OCI-LY1 (cell line): ENCODE data around the gene FAM89A.
"Not testable (repeated sequence)": the region's sequence is repeated elsewhere in the genome, so short reads cannot be mapped to it uniquely, and the experiment has no call there.

Experiments used
- H2AFZ ChIP-seq: fragments of 200-600 bp; sonication (generic), shearing (Covaris generic); 2 replicates; pipeline ENCODE4 v1.6.0; 2014; ENCODE audit warnings: antibody characterized with exemption, mild to moderate bottlenecking, low read length
- H3F3A ChIP-seq: fragments of 200-600 bp; sonication (generic), shearing (Covaris generic); 2 replicates; pipeline ENCODE4 v1.6.0; 2014; ENCODE audit warnings: mild to moderate bottlenecking, antibody characterized with exemption, low read length, moderate library complexity; ENCODE audit not compliant: insufficient read depth
- H3K27ac ChIP-seq: fragments of 200-600 bp; sonication (generic); 2 replicates; pipeline ENCODE4 v1.5.1; 2014; ENCODE audit warnings: low read length, mixed run types, mild to moderate bottlenecking, low read depth; ENCODE audit not compliant: poor library complexity, severe bottlenecking
- H3K27me3 ChIP-seq: fragments of 200-600 bp; sonication (generic); 2 replicates; pipeline ENCODE4 v1.6.0; 2014; ENCODE audit warnings: antibody characterized with exemption, mild to moderate bottlenecking, low read length, moderate library complexity; ENCODE audit not compliant: insufficient read depth
- H3K36me3 ChIP-seq: fragments of 200-600 bp; sonication (generic); 2 replicates; pipeline ENCODE4 v1.6.1; 2014; ENCODE audit warnings: mild to moderate bottlenecking, antibody characterized with exemption, low read length, moderate library complexity, mixed read lengths; ENCODE audit not compliant: insufficient read depth
- H3K4me1 ChIP-seq: fragments of 200-600 bp; sonication (generic); 2 replicates; pipeline ENCODE4 v1.5.1; 2014; ENCODE audit warnings: mild to moderate bottlenecking, low read length, moderate library complexity; ENCODE audit not compliant: insufficient read depth, severe bottlenecking
- H3K4me2 ChIP-seq: fragments of 200-600 bp; sonication (generic), shearing (Covaris generic); 2 replicates; pipeline ENCODE4 v1.6.1; 2014; ENCODE audit warnings: low read length
- H3K4me3 ChIP-seq: fragments of 200-600 bp; sonication (generic); 2 replicates; pipeline ENCODE4 v1.5.1; 2014; ENCODE audit warnings: low read length, low read depth, mild to moderate bottlenecking, mixed read lengths; ENCODE audit not compliant: poor library complexity, severe bottlenecking
- H3K79me2 ChIP-seq: fragments of 200-600 bp; shearing (Covaris generic); 2 replicates; pipeline ENCODE4 v1.6.1; 2016; ENCODE audit warnings: mixed run types, low read length, mixed read lengths; ENCODE audit not compliant: insufficient read depth
- H3K9ac ChIP-seq: fragments of 200-600 bp; sonication (generic), shearing (Covaris generic); 2 replicates; pipeline ENCODE4 v1.6.1; 2014; ENCODE audit warnings: mild to moderate bottlenecking, low read length, mixed read lengths
- H3K9me2 ChIP-seq: fragments of 200-600 bp; sonication (generic), shearing (Covaris generic); 2 replicates; pipeline ENCODE4 v1.6.1; 2014; ENCODE audit warnings: low read depth, mild to moderate bottlenecking, low read length, mixed read lengths
- H3K9me3 ChIP-seq: fragments of 200-600 bp; shearing (Covaris generic); 2 replicates; pipeline ENCODE4 v1.6.1; 2014; ENCODE audit warnings: low read length, mixed read lengths
- H4K20me1 ChIP-seq: fragments of 200-600 bp; sonication (generic), shearing (Covaris generic); 2 replicates; pipeline ENCODE4 v1.6.0; 2016; ENCODE audit warnings: mild to moderate bottlenecking, low read length; ENCODE audit not compliant: insufficient read depth
- EZH2 ChIP-seq: fragments of 200-600 bp; sonication (generic), shearing (Covaris generic); IDR thresholded peaks from 2 replicates; pipeline ENCODE4 v1.8.0; 2017; ENCODE audit warnings: borderline replicate concordance, mixed run types, mild to moderate bottlenecking, antibody characterized with exemption, low read length, moderate library complexity, mixed read lengths
- TF ChIP-seq, protein P1 (sequence below): fragments of 200-600 bp; sonication (generic), shearing (Covaris generic); IDR thresholded peaks from 2 replicates; pipeline ENCODE4 v1.5.1; 2017; ENCODE audit warnings: mild to moderate bottlenecking, antibody characterized with exemption, low read length, moderate library complexity, mixed read lengths

The FAM89A gene

DNA sequence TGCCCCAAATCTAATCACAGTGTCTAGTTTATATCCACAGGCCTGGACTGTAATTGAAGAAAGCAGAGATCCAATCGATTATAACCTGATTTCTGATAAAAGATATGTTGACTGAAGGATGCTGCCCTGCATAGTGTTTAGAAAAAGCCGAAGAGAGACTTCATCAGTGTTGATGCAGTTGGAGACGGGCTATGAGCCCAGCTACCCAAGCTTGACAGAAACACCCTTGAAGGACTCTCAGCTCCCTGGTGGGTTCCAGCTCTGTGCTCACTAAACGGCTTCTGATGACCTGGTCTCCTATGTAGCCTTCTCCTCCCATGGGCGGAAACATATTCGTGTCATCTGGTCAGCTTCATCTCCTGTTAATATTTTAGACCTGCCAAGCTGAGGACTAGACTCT is 10.2 kb downstream of the FAM89A start:
- Histone ChIP-seq H3K4me2 (no peak overlapping the region), H3K4me1 (no peaks in the 10 kb centered on the region), H3K36me3 (no peaks in the 10 kb centered on the region), H3K27ac (no peak overlapping the region), H4K20me1 (no peaks in the 10 kb centered on the region), H3K9ac (no peak overlapping the region), H3K79me2 (no peaks in the 10 kb centered on the region), H3F3A (no peaks in the 10 kb centered on the region), H3K4me3 (no peak overlapping the region), H3K27me3 (no peaks in the 10 kb centered on the region), H3K9me3 (no peaks in the 10 kb centered on the region), H3K9me2 (no peaks in the 10 kb centered on the region), H2AFZ (no peak overlapping the region)
- no peak for TF ChIP-seq EZH2
- TF ChIP-seq, protein P1, sequence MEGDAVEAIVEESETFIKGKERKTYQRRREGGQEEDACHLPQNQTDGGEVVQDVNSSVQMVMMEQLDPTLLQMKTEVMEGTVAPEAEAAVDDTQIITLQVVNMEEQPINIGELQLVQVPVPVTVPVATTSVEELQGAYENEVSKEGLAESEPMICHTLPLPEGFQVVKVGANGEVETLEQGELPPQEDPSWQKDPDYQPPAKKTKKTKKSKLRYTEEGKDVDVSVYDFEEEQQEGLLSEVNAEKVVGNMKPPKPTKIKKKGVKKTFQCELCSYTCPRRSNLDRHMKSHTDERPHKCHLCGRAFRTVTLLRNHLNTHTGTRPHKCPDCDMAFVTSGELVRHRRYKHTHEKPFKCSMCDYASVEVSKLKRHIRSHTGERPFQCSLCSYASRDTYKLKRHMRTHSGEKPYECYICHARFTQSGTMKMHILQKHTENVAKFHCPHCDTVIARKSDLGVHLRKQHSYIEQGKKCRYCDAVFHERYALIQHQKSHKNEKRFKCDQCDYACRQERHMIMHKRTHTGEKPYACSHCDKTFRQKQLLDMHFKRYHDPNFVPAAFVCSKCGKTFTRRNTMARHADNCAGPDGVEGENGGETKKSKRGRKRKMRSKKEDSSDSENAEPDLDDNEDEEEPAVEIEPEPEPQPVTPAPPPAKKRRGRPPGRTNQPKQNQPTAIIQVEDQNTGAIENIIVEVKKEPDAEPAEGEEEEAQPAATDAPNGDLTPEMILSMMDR: no peak

- not testable (repeated sequence) for H3K79me2 ChIP-seq, H4K20me1 ChIP-seq, H3K4me1 ChIP-seq, H3K9me2 ChIP-seq, H3K27me3 ChIP-seq, H3K4me3 ChIP-seq, H3K36me3 ChIP-seq, H3K27ac ChIP-seq, H3K9ac ChIP-seq, H3K4me2 ChIP-seq, H3F3A ChIP-seq, H3K9me3 ChIP-seq, H2AFZ ChIP-seq
These were observed 10.8 kb downstream of the FAM89A start for GRCh38 chr1:231029247-231029646.

DNA sequence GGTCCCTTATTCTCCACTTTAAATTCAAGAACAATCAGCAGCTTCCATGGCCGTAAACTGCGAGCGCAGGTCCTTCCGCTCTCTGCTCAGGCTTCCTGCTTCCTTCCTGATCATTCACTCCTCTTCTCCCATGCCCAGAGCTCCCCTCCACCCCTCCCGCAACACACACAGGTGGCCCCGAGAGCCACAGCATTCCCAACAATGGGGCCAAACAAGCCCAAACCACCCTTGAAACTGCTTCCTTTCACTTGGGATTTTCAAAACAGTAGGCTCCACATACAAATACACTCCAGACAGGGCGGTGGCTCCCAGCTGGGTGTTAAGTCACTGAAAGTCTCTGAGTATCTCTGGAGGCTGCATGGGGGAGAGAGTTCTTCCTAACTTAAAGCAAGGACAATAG is 11.4 kb downstream of the FAM89A start:
- H3F3A ChIP-seq: no peaks in the 10 kb centered on the region
- no peak overlapping the region for H2AFZ ChIP-seq
- TF ChIP-seq EZH2: no peak
- TF ChIP-seq, protein P1: no peak
- no peaks in the 10 kb centered on the region for H3K79me2 ChIP-seq
- no peaks in the 10 kb centered on the region for H4K20me1 ChIP-seq
- H3K36me3 ChIP-seq: no peaks in the 10 kb centered on the region
- H3K4me2 ChIP-seq: no peak overlapping the region
- H3K9me2 ChIP-seq: no peaks in the 10 kb centered on the region
- no peaks in the 10 kb centered on the region for H3K9me3 ChIP-seq
- no peaks in the 10 kb centered on the region for H3K4me1 ChIP-seq
- H3K27ac ChIP-seq: no peak overlapping the region
- H3K9ac ChIP-seq: no peak overlapping the region
- H3K27me3 ChIP-seq: no peaks in the 10 kb centered on the region
- no peak overlapping the region for H3K4me3 ChIP-seq

DNA sequence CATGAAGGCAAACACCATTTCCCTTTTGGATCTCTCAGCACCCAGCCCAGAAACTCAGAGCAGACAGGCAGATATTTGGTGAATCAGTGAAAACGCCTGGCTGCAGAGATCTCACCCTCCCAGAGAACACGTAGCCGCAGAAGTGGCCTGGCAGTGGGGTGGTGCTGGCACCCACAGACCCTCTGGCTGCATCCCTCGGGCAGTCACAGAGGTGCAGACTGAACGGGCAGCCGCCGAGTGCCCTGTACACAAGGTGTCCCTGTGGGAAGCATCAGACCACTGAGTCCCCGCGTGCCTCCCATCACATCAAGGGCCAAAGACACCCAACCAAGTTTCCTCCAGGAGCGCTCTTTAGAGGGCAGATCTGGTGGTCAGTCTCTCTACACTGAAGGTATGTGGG is 12.1 kb downstream of the FAM89A start:
- no peaks in the 10 kb centered on the region for H3K27me3 ChIP-seq
- no peaks in the 10 kb centered on the region for H3F3A ChIP-seq
- no peaks in the 10 kb centered on the region for H3K4me1 ChIP-seq
- H3K4me3 ChIP-seq: no peak overlapping the region
- TF ChIP-seq, protein P1: no peak
- no peak for TF ChIP-seq EZH2
- H3K9ac ChIP-seq: no peak overlapping the region
- H3K9me2 ChIP-seq: no peaks in the 10 kb centered on the region
- H3K27ac ChIP-seq: no peak overlapping the region
- H3K9me3 ChIP-seq: no peaks in the 10 kb centered on the region
- H2AFZ ChIP-seq: no peak overlapping the region
- H3K4me2 ChIP-seq: no peak overlapping the region
- no peaks in the 10 kb centered on the region for H4K20me1 ChIP-seq
- no peaks in the 10 kb centered on the region for H3K79me2 ChIP-seq
- H3K36me3 ChIP-seq: no peaks in the 10 kb centered on the region
